IMR-90 (cell line): ENCODE results near the gene CDHR4.

Experiments
- CTCF ChIP-seq: conservative IDR thresholded peaks from 2 replicates; pipeline ENCODE4 v1.5.1; 2012; ENCODE audit warnings: mild to moderate bottlenecking, low read depth, low read length, improper control_type of control experiment
- SMC3 ChIP-seq: fragments of 150-350 bp; IDR thresholded peaks from 2 replicates; pipeline ENCODE4 v1.6.1; 2016; ENCODE audit warnings: low read depth, mild to moderate bottlenecking, antibody characterized with exemption, low read length, moderate library complexity

DNA sequence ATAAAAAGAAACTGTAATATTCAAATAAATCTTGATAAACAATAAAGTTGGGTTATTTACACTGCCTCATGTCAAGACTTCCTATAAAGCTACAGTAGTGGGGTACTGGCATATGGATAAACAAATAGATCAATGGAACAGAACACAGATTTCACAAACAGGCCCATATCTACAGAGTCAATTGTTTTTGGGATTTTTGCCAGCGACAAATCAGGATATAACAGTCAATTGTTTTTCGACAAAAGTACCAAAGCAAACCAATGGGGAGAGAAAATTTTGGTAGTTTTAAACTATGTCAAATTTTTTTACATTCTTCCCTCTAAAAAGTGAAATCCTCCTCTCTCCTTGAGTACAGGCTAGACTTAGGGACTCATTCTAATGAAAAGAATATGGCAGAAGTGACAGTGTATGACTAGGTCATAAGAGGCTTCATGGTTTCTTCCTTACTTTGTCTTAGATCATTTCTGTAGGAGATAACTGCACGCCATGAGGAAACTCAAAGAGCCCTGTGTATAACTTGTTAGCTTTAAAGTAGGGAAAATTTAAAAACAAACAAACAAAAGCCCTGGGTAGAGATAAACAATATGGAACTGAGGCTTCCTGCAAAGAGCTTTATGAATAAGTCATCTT is 30.3 kb downstream of the CDHR4 start:
- no peak for TF ChIP-seq CTCF
- TF ChIP-seq SMC3 = no peak
